Esophagus squamous epithelium (tissue), 5 donors: Measurements from ENCODE around the gene NME1. TPM values are rescaled to one million over a fixed set of nuclear protein-coding genes. Genes with fewer than 3 reads are reported as not detected.

ENCODE experiments used
- DNase-seq: peaks from one replicate; lab custom pipeline; 2025; lab: John Stamatoyannopoulos, UW
- H3K27ac ChIP-seq, 4 donors: fragments of 200-600 bp; sonication (generic); one replicate each; pipeline ENCODE4 v1.5.1; 2016 to 2019; ENCODE audit warnings: mild to moderate bottlenecking in 1 of 4
- H3K27me3 ChIP-seq, 4 donors: fragments of 200-600 bp; sonication (generic); 1 replicate in 3 of 4; 2 replicates in 1 of 4; pipeline versions ENCODE4 v1.5.1 to v1.6.0; 2017 to 2021; ENCODE audit warnings: antibody characterized with exemption in 1 of 4
- H3K36me3 ChIP-seq, 3 donors: fragments of 200-600 bp; sonication (generic); one replicate each; pipeline ENCODE4 v1.5.1; 2016 to 2019
- H3K4me1 ChIP-seq, 3 donors: fragments of 200-600 bp; sonication (generic); one replicate each; pipeline ENCODE4 v1.5.1; 2017 to 2019
- H3K4me3 ChIP-seq, 4 donors: fragments of 200-600 bp; sonication (generic); 1 replicate in 3 of 4; 2 replicates in 1 of 4; pipeline ENCODE4 v1.5.1; 2016 to 2019; ENCODE audit warnings: mild to moderate bottlenecking in 2 of 4, moderate library complexity in 1 of 4
- H3K9me3 ChIP-seq, 3 donors: fragments of 200-600 bp; sonication (generic); one replicate each; pipeline ENCODE4 v1.5.1; 2016 to 2019
- CTCF ChIP-seq, 6 experiments: fragments of 450-650 bp in 4 of 6; fragments of 200-600 bp in 2 of 6; sonication (generic) in 2 of 6; IDR thresholded peaks; one replicate each; pipeline ENCODE4 v1.5.1; 2016 to 2019; ENCODE audit warnings: antibody characterized with exemption in 6 of 6, mild to moderate bottlenecking in 4 of 6, moderate library complexity in 4 of 6
- POLR2A ChIP-seq, 4 donors: fragments of 450-650 bp; IDR thresholded peaks; one replicate each; pipeline ENCODE4 v1.6.1; 2017; ENCODE audit warnings: antibody characterized with exemption in 4 of 4, mild to moderate bottlenecking in 4 of 4, moderate library complexity in 3 of 4
- WGBS, 2 donors: methylation state at CpG; one replicate each; pipeline ENCODE4 v1.1.5; 2018; 5-methylcytosine and 5-hydroxymethylcytosine counted together
- intact Hi-C: fragments of 100-400 bp; cut with DNase I; formaldehyde crosslinking; loops from one replicate; pipeline ENCODE4 v1.15.0; 2022
- total RNA-seq, 4 donors: library from RNA; depleted of rRNA; stranded (reverse); fragments of >200 nt; gene quantifications; one replicate each; pipeline ENCODE4 v1.1.0, GENCODE V29; 2016
- donor health status: DM: yes; HTN: yes; CAD: no.

Gene NME1
- total RNA-seq, 4 donors from 2014 or later = 56.9 to 138 (median 101) TPM

- Histone ChIP-seq H3K4me1 (no peaks in the 10 kb centered on the region), H3K9me3 (no peaks in the 10 kb centered on the region), H3K27me3 (no peaks in the 10 kb centered on the region), H3K27ac (no peak overlapping the region), H3K36me3 (peaks cover 4 to 100% (median 26%) of the 10 kb centered on the region in 3 donors), H3K4me3 (no peak overlapping the region)
- no peak for DNase-seq
- no peak for TF ChIP-seq CTCF (IDR thresholded peaks at IDR 0.05)
- TF ChIP-seq POLR2A (IDR thresholded peaks at IDR 0.05) = no peak
- intact Hi-C loops = no loop called here
- 79 to 88% methylated on average over 1 of the region's 1 CpG for WGBS, 2 donors
These were observed 36.3 kb downstream of the NME1 start for GRCh38 chr17:51189628-51190027.

GRCh38 chr17:51191895-51192294, 38.5 kb downstream of the NME1 start:
- H3K36me3 ChIP-seq = peaks cover 4 to 99% (median 24%) of the 10 kb centered on the region in 3 donors
- intact Hi-C loops = no loop called here
- H3K27ac ChIP-seq = no peak overlapping the region

GRCh38 chr17:51197754-51198153, 44.4 kb downstream of the NME1 start:
- Histone ChIP-seq H3K27me3 (no peaks in the 10 kb centered on the region), H3K27ac (no peak overlapping the region), H3K4me3 (no peak overlapping the region), H3K9me3 (no peaks in the 10 kb centered on the region), H3K4me1 (no peaks in the 10 kb centered on the region), H3K36me3 (peaks cover 0 to 99% (median 33%) of the 10 kb centered on the region in 3 donors)
- DNase-seq = no peak
- intact Hi-C loops = no loop called here
- WGBS, 2 donors = 92 to 97% methylated on average over 3 to 4 of the region's 4 CpGs
- no peak for TF ChIP-seq CTCF (IDR thresholded peaks at IDR 0.05)
- TF ChIP-seq POLR2A (IDR thresholded peaks at IDR 0.05) = no peak

More at GRCh38 chr17:51191895-51192294, 38.5 kb downstream of the NME1 start:
- H3K9me3 ChIP-seq = no peaks in the 10 kb centered on the region
- DNase-seq = no peak
- no peak for TF ChIP-seq CTCF (IDR thresholded peaks at IDR 0.05)
- no peak for TF ChIP-seq POLR2A (IDR thresholded peaks at IDR 0.05)
- 84 to 91% methylated on average over 2 of the region's 2 CpGs for WGBS, 2 donors
- H3K27me3 ChIP-seq = no peaks in the 10 kb centered on the region
- H3K4me3 ChIP-seq = no peak overlapping the region
- H3K4me1 ChIP-seq = no peaks in the 10 kb centered on the region

- TF ChIP-seq POLR2A (IDR thresholded peaks at IDR 0.05) = no peak
- no peak for TF ChIP-seq CTCF (IDR thresholded peaks at IDR 0.05)
- DNase-seq = no peak
- Histone ChIP-seq H3K36me3 (peaks cover 0 to 99% (median 33%) of the 10 kb centered on the region in 3 donors), H3K9me3 (no peaks in the 10 kb centered on the region), H3K4me1 (no peaks in the 10 kb centered on the region), H3K27ac (no peak overlapping the region), H3K4me3 (no peak overlapping the region), H3K27me3 (no peaks in the 10 kb centered on the region)
- 80 to 95% methylated on average over 5 to 6 of the region's 6 CpGs for WGBS, 2 donors
- intact Hi-C loops = no loop called here
These were observed 46.9 kb downstream of the NME1 start for GRCh38 chr17:51200295-51200694.

- Histone ChIP-seq H3K27me3 (no peaks in the 10 kb centered on the region), H3K4me3 (no peak overlapping the region), H3K4me1 (no peaks in the 10 kb centered on the region), H3K27ac (no peak overlapping the region), H3K9me3 (no peaks in the 10 kb centered on the region), H3K36me3 (peaks cover 0 to 99% (median 39%) of the 10 kb centered on the region in 3 donors)
- intact Hi-C loops = no loop called here
- DNase-seq = no peak
- TF ChIP-seq CTCF (IDR thresholded peaks at IDR 0.05) (no peak), POLR2A (IDR thresholded peaks at IDR 0.05) (no peak)
- 88 to 96% methylated on average over 2 of the region's 2 CpGs for WGBS, 2 donors
These were observed 47.5 kb downstream of the NME1 start for GRCh38 chr17:51200846-51201245.
